HG03103 (cell line): ENCODE data around the gene RGS10.

ENCODE experiments used
- ATAC-seq: cut with Tn5 transposase; IDR thresholded peaks from one replicate; pipeline ENCODE4 v1.9.1; 2021; ENCODE audit warnings: low read depth; ENCODE audit not compliant: unreplicated experiment

Gene RGS10

GRCh38 chr10:119520283-119520682, 22.2 kb downstream of the RGS10 start:
- no peak for ATAC-seq

DNA sequence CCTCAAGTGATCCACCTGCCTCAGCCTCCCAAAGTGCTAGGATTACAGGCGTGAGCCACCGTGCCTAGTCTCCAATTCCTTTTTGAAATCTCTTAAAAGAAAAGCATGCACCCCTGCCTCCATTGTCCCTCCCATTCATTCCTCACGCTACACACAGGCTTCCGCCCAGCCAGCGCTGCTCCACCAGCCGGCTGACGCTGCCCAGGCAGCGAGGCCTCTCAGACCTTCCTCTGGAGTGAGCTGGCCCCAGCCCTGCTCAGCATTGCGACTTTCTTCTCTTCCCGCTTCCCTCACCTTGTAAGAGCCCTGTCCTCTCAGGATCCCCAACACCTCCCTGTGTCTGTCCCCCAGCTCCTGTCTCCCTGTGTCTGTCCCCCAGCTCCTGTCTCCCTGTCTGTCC, 23.6 kb downstream of the RGS10 start:
- no peak for ATAC-seq

GRCh38 chr10:119518176-119518575, 24.3 kb downstream of the RGS10 start:
- peak; percentile 2 for ATAC-seq

GRCh38 chr10:119517235-119518141, 25.0 kb downstream of the RGS10 start:
- ATAC-seq = peak; percentile 44

DNA sequence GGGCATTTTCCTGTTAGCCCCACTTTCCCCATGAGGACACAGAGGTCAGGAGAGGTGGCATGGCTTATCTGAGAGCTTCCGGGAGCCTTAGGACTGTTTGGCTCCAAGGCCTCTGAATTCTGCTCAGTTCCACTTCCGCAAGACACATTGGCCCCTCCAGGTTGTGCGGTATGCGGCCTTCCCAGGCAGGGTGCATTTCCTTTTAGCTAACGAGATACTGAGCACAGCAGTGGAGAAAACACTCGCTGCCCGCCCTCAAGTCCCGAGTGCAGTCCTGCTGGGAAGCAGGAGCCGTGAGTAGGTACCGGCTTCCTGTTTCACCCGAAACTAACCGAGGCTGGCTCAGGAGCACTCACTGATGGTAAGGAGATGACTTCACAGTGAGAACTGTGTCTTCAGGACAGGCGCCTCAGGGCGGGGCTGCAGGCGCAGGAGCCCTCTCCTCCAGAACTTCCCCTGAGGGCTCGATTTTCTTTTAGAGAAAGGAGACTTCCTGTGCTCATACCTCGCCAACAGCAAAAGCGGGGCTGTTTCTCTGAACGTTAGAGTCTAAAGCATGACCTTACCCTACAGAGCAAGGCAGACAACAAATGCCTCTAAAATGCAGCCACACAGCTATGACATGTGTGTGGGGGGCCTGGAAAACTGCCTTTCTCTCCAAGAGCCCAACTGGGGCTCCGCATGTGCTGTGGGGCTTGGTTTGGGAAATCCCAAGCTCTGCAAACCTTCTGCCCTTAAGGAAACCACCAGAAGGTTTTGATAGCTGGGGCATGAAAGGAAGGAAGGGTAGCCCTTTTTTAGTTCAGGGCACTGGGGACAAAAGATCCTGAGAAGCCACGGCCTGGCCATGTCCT, 25.9 kb downstream of the RGS10 start:
- peak; percentile 64 for ATAC-seq

- ATAC-seq = no peak
These were observed 26.9 kb downstream of the RGS10 start for GRCh38 chr10:119515511-119516045.

DNA sequence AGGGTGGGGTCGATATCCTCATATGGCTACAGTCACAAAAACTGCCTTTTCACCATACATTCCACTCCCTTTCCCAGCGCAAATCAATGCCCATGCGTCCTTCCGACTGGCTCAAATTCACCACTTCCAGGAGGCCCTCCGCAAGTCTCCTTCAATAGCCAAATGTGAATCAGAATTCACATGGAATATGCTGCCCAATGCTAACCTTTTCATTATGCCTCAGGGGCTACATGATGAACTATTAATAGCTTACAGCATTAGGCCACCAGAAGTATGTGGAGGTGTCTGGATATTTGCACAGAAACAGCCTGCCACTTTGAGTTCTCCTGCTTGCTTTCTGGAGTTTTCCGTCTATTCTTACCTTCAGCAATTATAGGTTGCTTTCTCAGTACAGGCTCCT, 27.7 kb downstream of the RGS10 start:
- no peak for ATAC-seq

GRCh38 chr10:119511828-119512515, 30.5 kb downstream of the RGS10 start:
- no peak for ATAC-seq

DNA sequence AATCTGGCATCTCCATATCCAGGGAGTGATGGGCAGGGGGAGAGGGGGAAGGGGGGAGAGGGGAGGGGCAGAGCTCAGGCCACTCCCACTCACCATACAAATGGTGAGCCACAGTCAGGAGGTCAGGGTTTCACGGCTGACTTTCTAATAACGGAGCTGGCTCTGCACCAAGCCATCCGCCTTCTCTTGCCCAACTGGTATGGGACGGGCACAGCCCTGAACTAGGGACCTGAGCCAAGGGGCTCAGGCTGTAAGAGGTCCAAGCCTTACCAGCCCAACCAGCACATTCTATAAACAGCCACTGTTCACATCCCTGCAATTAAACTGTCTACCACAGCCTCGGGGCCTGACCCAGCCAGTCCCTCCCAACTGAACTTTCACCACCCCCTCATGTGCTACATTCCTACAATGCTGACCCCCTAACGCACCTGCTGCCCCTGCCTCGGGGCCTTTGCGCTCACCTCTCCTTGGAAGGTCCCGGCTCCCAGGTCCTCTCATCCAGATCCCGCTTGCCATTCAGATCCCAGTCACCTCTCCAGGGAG, 32.5 kb downstream of the RGS10 start:
- ATAC-seq = no peak

DNA sequence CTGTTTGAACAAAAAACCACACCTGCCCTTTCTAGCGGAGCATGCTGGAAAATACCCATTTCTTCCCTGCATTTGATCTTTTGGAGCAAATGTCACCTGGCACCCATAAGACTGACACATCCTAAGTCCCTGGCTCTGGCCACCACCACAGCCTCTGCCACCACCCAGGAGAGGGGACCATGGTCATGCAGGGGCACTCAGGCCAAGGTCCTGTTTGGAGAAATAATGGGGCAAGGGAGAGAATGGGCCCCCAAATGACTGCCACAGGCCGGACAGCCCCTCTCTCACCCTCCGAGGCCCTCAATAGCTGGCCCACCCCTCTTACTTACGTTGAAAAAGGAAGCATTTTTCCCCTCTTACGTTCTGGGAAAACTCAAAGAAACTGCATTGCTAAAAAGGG, 35.4 kb downstream of the RGS10 start:
- ATAC-seq = no peak

DNA sequence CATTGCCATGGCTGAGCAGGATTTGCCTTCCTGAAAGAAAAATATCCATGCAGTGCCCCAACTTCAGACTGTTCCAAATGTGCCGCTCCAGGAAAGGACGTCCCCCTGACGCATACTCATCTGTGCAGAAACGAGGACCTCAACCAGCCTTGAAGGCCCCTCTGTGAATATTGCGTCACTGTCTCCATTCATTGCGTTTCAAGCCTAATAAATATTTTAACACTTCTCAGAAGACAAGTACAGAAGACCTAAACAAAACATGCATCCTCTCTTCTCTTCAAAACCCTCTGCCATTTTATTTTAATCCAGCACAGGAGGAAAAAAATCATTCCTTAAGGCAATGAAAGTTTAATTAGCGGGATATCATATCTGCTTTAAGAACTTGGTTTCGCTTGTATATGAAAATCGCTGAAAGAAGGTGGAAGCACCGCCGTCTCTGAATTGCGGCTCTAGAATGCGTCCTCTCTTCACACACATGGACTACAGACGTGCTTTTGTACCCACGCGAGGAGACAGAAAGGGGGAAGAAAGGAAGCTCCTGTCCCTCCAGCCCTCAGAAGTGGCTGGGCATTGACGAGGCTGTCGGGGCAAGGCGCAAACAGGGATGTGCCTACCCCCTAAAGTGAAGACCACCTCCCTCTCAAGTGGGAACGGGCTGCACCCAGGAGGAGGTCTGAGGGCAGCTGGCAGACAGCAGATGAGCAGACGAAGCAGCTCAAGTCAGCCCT, 36.8 kb downstream of the RGS10 start:
- no peak for ATAC-seq

DNA sequence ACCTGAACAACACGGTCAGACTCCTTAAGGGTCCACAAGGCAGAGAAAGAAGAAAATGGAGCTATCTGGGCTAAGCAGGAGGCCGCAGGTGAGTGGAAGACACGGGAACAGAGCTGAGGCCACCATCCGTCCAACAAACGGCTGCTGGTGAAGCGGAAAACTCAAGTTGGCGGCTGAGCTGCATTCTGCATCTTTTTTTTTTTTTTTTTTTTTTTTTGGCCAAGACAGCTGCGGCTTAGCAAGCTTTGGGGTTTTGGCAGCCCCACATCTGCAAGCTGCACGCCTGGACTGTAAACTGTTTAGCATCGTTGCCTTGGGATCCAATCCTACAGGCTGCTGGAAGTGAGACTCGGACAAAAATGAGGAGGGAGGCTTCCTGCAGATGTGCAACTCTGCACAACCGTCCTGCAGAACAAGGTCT, 37.4 kb downstream of the RGS10 start:
- no peak for ATAC-seq

GRCh38 chr10:119504651-119505050, 37.9 kb downstream of the RGS10 start:
- ATAC-seq = no peak

- no peak for ATAC-seq
These were observed 38.7 kb downstream of the RGS10 start for GRCh38 chr10:119503821-119504220.

DNA sequence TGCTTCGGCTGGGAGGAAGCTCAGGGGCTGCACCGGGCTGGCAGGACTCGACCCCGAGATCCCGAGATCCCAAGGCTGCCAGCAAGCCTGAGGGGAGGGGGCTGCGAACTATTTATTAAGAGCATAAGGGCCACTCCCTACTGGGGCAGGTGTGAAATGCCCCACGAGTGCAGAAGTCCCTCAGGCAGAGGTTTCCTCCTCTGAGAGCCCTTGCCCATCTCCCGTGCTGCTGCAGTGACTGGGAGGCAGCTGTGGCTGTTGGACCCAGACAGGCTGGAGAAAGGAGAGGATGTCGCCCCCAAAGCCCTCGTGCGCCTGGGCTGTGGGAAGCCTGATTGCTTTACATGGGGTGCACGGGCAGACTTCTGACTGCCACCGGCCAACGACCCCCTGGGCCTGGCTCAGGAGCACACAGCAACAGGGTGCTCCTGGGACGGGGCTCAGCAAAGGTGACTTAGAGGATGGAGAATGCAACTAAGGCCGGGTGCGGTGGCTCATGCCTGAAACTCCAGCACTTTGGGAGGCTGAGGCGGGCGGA, 39.8 kb downstream of the RGS10 start:
- no peak for ATAC-seq

- ATAC-seq = no peak
These were observed 40.3 kb downstream of the RGS10 start for GRCh38 chr10:119502209-119502608.

GRCh38 chr10:119501690-119502089, 40.8 kb downstream of the RGS10 start:
- no peak for ATAC-seq

DNA sequence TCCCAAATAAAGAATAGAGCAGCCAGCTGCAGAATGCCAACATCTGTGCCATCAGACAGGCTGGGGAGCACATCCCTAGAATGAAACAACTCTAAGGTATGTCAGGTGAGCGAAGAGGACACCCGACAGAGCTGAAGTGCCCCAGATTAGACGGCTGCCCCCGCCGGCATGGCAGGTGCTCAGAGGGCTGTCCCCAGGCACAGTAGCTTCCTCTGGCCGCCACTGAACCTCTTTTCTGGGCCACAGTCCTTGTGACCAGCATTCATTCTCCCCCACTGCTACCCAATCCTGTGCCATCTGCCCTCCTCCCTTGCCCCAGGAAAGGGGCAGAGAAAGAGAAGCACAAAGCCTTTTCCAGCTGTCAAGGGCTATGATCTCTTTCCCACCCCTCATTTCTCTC, 41.7 kb downstream of the RGS10 start:
- ATAC-seq = no peak

DNA sequence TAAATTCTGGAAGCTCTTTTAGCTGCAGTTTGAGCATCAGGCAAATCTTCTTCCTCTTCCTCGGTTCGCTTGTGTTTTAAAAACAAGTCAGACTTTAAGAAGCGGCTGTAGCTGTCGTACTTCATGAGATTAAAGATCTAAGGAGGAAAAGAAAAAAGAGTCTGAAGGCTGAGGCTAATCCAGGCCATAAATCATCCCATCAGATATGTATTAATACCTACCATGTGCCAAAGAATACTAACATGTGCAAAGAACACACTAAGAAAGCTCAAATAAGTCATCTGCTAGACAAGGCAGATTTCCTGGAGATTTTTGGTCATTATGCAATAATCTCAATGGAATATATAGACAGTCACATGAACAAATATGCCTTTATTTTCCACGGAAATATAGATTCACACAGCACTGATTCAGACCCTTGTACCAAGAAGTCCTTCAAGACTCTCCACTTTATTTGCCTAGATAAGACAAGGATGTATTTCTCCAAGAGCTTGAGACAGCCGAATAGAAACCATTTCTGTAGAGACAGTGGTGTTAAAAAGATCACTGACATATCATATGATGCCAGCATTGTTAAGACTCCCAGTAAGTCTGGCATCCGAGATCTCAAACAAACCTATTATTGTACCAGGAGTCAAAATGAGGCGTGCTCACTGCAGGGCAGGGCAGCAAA, 42.3 kb downstream of the RGS10 start:
- ATAC-seq = no peak
